ENCODE results near the gene E2F1.
"Not testable (repeated sequence)": the region's sequence is repeated elsewhere in the genome, so short reads cannot be mapped to it uniquely, and the experiment has no call there.

The E2F1 gene

DNA sequence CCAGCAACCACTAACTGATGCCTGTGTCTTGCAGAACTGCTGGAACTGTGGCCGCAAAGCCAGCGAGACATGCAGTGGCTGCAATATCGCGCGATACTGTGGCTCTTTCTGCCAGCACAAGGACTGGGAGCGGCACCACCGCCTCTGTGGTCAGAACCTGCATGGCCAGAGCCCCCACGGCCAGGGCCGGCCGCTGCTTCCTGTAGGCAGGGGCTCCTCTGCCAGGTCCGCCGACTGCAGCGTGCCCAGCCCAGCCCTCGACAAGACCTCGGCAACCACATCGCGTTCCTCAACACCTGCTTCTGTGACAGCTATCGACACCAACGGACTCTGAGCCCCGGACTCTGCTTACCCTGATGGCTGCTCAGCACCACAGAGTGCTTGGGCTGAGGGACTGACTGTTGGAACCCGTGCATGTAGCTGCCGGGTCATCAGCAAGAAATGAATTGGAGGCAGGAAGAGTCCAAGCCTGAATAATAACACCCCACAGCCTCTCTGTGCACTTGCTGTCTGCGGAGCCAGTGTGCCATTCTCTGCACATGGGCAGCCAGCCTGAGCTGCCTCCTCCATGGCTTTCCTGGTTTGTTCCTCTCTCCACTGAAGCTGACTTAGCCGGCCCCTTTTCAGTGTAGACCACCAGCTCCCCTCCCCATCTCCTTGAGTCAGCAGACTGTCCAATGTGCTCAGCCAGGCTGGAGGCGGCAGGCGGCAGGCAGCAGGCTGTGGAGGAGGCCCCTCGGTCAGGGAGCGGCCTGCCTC is 41.7 kb downstream of the E2F1 start:
- FAIRE-seq (no peak), DNase-seq (ENCODE audit: insufficient read length, low spot score) (no peak)
- TF ChIP-seq, protein P1, sequence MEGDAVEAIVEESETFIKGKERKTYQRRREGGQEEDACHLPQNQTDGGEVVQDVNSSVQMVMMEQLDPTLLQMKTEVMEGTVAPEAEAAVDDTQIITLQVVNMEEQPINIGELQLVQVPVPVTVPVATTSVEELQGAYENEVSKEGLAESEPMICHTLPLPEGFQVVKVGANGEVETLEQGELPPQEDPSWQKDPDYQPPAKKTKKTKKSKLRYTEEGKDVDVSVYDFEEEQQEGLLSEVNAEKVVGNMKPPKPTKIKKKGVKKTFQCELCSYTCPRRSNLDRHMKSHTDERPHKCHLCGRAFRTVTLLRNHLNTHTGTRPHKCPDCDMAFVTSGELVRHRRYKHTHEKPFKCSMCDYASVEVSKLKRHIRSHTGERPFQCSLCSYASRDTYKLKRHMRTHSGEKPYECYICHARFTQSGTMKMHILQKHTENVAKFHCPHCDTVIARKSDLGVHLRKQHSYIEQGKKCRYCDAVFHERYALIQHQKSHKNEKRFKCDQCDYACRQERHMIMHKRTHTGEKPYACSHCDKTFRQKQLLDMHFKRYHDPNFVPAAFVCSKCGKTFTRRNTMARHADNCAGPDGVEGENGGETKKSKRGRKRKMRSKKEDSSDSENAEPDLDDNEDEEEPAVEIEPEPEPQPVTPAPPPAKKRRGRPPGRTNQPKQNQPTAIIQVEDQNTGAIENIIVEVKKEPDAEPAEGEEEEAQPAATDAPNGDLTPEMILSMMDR (IDR thresholded peaks at IDR 0.05; ENCODE audit: insufficient read depth, missing control alignments): no peak

DNA sequence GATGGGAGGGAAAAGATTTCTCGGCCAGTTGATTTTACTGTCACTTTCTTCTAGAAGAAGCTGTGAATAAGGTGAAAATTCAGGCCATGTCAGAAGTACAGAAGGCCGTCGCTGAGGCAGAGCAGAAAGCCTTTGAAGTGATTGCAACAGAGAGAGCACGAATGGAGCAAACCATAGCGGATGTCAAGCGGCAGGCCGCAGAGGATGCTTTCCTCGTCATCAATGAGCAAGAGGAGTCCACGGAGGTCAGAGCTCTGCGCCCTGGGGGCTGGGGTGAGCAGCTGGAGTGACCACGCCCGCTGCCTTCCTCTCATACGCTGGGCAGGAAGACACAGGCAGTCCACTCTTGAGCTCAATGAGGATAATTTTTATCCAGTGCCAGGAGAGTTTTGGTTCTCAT is 45.9 kb downstream of the E2F1 start:
- TF ChIP-seq, protein P1 (IDR thresholded peaks at IDR 0.05; ENCODE audit: insufficient read depth, missing control alignments): no peak
- FAIRE-seq (no peak), DNase-seq (ENCODE audit: insufficient read length, low spot score) (no peak)

DNA sequence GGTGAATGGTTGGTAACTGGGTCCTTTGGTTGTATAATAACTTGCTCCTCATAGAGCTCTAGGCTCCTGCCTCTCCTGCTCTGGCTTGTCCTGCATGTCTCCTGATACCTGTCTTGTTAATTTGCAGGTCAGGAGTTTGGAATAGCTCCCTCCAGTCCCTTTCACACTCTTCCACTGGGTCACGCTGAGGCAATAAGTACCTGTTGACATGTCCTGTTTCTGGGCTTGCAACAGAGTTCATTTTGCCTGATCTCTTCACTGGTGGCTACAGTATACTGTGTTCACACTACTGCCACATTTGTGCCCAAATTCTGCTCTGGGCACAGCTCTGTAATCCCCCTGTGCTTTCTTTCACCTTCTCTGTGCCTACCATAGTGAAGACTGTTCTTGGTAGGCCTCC is 49.4 kb downstream of the E2F1 start:
- TF ChIP-seq, protein P1 (IDR thresholded peaks at IDR 0.05; ENCODE audit: insufficient read depth, missing control alignments): no peak
- DNase-seq (ENCODE audit: insufficient read length, low spot score) (no peak), FAIRE-seq (no peak)

DNA sequence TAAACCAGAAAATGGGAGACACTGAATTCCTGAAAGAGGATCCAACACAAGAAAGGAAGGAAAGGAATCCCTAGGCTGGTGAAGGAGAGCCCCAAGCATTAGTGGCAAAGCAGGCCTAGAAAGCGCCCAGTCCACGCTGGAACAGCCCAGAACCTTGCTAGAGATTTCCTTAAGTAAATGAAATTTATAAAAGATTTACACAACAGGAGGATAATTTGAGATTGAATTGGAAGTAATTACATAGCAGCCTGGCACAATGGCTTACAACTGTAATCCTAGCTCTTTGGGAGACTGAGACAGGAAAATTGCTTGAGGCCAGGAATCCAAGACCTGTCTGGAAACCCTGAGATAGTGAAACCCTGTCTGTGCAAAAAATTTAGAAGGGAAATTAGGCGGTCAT is 50.8 kb downstream of the E2F1 start:
- FAIRE-seq (no peak), DNase-seq (ENCODE audit: insufficient read length, low spot score) (no peak)
- TF ChIP-seq, protein P1 (IDR thresholded peaks at IDR 0.05; ENCODE audit: insufficient read depth, missing control alignments): no peak

DNA sequence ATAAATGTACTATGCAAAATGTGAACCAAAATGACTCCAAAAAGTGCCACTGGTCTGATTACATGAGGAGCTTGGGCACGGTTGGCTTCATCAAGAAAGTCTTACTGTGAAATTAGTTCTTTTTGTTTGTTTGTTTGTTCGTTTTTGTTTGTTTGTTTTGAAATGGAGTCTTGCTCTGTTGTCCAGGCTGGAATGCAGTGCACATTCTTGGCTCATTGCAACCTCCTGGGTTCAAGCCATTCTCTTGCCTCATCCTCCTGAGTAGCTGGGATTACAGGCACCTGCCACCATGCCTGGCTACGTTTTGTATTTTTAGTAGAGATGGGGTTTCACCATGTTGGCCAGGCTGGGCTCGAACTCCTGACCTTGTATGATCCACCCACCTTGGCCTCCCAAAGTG is 54.3 kb downstream of the E2F1 start:
- not testable (repeated sequence) for FAIRE-seq; DNase-seq (ENCODE audit: insufficient read length, low spot score)

DNA sequence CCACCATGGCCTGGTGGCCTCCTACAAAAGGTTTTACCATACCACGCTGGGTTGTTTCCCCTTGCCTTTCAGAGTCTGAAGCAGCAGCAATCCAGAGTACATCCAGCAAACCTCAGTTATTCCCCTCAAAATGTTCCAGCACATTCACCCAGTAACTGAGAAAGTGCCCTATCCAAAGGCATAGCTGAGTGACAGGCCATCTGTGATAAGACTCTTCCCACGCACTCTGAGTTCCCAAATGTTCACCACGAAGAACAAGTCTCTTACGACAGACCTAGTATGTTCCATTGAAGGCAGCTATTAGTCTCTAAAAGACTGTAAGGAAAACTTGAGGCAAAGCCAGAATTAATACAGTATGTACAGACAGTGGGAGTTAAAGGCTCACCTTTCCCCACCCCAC is 55.7 kb downstream of the E2F1 start:
- TF ChIP-seq, protein P1 (IDR thresholded peaks at IDR 0.05; ENCODE audit: insufficient read depth, missing control alignments): no peak
- FAIRE-seq (no peak), DNase-seq (ENCODE audit: insufficient read length, low spot score) (no peak)

DNA sequence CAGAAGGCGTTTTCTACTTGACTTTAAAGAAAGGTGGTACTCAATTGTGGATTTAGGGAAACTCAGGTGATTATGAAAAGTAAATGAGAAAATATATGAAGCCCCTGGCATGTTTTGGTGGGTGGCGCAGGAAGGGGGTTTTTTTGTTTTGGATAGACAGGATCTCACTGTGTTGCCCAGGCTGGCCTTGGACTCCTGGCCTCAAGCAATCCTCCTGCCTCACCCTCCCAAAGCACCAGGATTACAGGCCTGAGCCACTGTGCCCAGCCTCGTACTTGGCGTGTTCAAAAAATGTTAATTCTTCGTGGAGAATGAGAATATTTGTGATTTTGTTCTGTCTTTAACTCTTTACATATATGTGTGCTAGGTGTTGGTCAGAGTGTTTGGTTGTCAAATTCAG is 56.2 kb downstream of the E2F1 start:
- DNase-seq (ENCODE audit: insufficient read length, low spot score): no peak
- FAIRE-seq: no peak
- TF ChIP-seq, protein P1 (IDR thresholded peaks at IDR 0.05; ENCODE audit: insufficient read depth, missing control alignments): no peak

All from D721Med (cell line).